WERI-Rb-1 (cell line): Measurements from ENCODE around the gene HIP1R.

ENCODE experiments used
- DNase-seq: peaks from one replicate; pipeline ENCODE4 v3.0.0-alpha.2; 2020
- H3K27ac ChIP-seq: fragments of 250-450 bp; sonication (Bioruptor Pico); 2 replicates; pipeline ENCODE4 v1.5.1; 2020; ENCODE audit warnings: mild to moderate bottlenecking, moderate library complexity
- H3K27me3 ChIP-seq: fragments of 250-450 bp; sonication (Bioruptor Pico); 2 replicates; pipeline ENCODE4 v1.5.1; 2021; ENCODE audit warnings: mild to moderate bottlenecking, low read depth, moderate library complexity; ENCODE audit not compliant: insufficient read depth, severe bottlenecking
- H3K36me3 ChIP-seq: fragments of 250-450 bp; sonication (Bioruptor Pico); 2 replicates; pipeline ENCODE4 v1.5.1; 2020; ENCODE audit warnings: mild to moderate bottlenecking, moderate library complexity
- H3K4me3 ChIP-seq: 2 replicates; pipeline ENCODE4 v1.5.1; 2011; ENCODE audit warnings: low read depth, mild to moderate bottlenecking, control low read depth, low read length
- H3K9me3 ChIP-seq: fragments of 250-450 bp; sonication (Bioruptor Pico); 2 replicates; pipeline ENCODE4 v1.5.1; 2021; ENCODE audit warnings: mild to moderate bottlenecking, moderate library complexity; ENCODE audit not compliant: severe bottlenecking
- CTCF ChIP-seq: IDR thresholded peaks from 2 replicates; pipeline ENCODE4 v1.5.1; 2011; ENCODE audit warnings: low read depth, mild to moderate bottlenecking, control low read depth, inconsistent platforms, low read length

HIP1R gene

DNA sequence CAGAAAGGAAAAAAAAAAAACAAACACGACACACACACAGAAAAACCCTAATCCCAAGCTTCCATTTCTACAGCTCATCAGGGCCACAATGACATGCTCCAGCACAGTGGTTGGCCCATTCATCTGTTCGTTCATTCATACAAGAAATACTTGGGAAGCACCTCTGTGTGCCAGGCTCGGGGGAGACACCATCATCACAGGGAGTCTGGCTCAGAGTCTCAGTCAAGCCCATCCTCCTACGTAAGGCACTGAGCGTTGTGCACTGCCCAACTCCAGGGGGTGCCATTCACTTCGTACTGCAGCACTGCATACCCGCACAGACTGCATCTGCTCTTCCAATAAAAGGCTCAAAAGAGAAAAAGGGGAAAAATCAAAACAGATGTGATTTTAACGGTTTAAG, 45.4 kb downstream of the HIP1R start:
- peak; percentile 87 for TF ChIP-seq CTCF
- Histone ChIP-seq H3K27me3 (no peaks in the 10 kb centered on the region), H3K4me3 (no peak overlapping the region), H3K27ac (no peak overlapping the region; the same call in 1 of the 2 replicates), H3K9me3 (no peaks in the 10 kb centered on the region), H3K36me3 (peaks cover 31% of the 10 kb centered on the region)
- peak; percentile 70 for DNase-seq

GRCh38 chr12:122882908-122883558, 47.8 kb downstream of the HIP1R start:
- Histone ChIP-seq H3K9me3 (no peaks in the 10 kb centered on the region), H3K4me3 (no peak overlapping the region), H3K27me3 (no peaks in the 10 kb centered on the region), H3K36me3 (peaks cover 27% of the 10 kb centered on the region), H3K27ac (no peak overlapping the region)
- TF ChIP-seq CTCF = no peak
- DNase-seq = no peak

GRCh38 chr12:122884091-122884826, 49.0 kb downstream of the HIP1R start:
- H3K27me3 ChIP-seq = no peaks in the 10 kb centered on the region

DNA sequence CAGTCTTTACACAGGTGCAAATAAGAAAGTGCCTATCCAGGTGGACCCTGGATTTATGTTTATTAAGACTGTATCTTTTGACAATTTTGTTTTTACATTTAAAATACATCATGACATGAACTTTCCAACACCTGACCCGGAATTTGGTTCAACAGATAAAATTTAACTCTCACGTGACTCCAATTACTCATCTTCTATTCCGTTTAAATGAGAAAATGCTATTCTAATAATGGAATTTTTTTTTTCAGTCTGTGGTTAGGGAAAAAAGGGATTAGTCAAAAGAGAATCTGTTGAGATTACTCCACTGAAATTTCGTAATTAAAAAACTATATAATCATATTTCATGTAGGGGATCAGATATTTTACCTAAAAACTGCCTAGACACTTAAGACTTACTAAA, 49.6 kb downstream of the HIP1R start:
- H3K27ac ChIP-seq = no peak overlapping the region
- no peaks in the 10 kb centered on the region for H3K9me3 ChIP-seq
- H3K27me3 ChIP-seq = no peaks in the 10 kb centered on the region
- H3K4me3 ChIP-seq = no peak overlapping the region
- no peak for DNase-seq
- TF ChIP-seq CTCF = no peak
- peaks cover 16% of the 10 kb centered on the region for H3K36me3 ChIP-seq

More at GRCh38 chr12:122884091-122884826, 49.0 kb downstream of the HIP1R start:
- no peak for TF ChIP-seq CTCF
- peaks cover 21% of the 10 kb centered on the region for H3K36me3 ChIP-seq
- no peaks in the 10 kb centered on the region for H3K9me3 ChIP-seq
- H3K27ac ChIP-seq = no peak overlapping the region
- H3K4me3 ChIP-seq = no peak overlapping the region
- no peak for DNase-seq

DNA sequence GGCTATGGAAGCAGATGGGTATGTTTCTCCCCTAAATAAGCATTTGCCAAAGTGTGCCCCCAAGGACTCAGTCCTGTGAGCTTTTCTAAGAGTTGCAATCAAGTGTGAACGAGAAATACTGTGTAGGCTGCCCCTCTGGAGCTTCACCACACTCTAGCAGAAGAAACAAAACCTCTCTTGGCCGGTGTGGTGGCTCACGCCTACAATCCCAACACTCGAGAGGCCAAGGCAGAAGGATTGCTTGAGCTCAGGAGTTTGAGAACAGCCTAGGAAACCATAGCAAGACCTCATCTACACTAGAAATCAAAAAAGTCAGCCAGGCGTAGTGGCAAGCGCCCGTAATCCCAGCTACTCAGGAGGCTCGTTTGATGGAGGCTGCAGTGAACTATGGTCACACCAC, 50.9 kb downstream of the HIP1R start:
- Histone ChIP-seq H3K9me3 (no peaks in the 10 kb centered on the region), H3K27me3 (no peaks in the 10 kb centered on the region), H3K27ac (peak overlapping the region; percentile 71), H3K4me3 (no peak overlapping the region), H3K36me3 (peaks cover 16% of the 10 kb centered on the region)
- TF ChIP-seq CTCF = no peak
- no peak for DNase-seq
